ENCODE results near the gene SDSL. TPM values are rescaled to one million over a fixed set of nuclear protein-coding genes. Genes with fewer than 3 reads are reported as not detected.

SDSL gene
- total and polyA plus RNA-seq, 2 experiments from 2014 or later, result not detected

DNA sequence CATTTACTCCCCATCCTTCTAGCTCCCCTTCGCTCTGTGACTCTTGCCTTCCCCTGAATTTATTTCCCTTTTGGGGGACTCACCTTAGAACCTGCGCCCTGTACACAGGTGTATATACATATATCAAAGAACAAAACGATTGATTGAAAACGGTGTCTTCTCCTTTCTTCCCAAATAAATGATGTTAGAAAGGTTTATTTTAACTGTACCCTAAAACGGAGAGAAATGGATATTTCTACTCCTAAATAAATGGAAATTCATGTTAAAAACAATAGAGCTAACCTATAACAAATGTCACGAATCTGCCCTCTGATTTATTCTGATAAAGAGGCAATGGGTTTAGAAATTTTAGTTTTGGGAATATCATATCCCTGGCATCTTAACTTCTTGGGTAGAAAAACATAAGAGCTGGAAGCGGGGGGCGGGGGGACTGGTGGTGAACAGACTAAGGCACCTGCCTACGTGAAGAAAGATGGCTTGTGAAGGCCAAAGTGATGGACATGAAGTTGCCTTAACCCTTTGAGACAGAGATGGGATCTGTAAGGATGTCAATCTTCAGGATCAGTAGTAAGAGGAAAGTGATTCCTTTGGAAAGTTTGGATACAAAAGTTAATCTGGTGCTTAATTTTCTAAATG lies 58.3 kb downstream of the SDSL start (continued):
- TF ChIP-seq ZNF331 (CRISPR knock-in tag; IDR thresholded peaks at IDR 0.05; ENCODE audit: low read depth), result no peak
- TF ChIP-seq, protein P1, sequence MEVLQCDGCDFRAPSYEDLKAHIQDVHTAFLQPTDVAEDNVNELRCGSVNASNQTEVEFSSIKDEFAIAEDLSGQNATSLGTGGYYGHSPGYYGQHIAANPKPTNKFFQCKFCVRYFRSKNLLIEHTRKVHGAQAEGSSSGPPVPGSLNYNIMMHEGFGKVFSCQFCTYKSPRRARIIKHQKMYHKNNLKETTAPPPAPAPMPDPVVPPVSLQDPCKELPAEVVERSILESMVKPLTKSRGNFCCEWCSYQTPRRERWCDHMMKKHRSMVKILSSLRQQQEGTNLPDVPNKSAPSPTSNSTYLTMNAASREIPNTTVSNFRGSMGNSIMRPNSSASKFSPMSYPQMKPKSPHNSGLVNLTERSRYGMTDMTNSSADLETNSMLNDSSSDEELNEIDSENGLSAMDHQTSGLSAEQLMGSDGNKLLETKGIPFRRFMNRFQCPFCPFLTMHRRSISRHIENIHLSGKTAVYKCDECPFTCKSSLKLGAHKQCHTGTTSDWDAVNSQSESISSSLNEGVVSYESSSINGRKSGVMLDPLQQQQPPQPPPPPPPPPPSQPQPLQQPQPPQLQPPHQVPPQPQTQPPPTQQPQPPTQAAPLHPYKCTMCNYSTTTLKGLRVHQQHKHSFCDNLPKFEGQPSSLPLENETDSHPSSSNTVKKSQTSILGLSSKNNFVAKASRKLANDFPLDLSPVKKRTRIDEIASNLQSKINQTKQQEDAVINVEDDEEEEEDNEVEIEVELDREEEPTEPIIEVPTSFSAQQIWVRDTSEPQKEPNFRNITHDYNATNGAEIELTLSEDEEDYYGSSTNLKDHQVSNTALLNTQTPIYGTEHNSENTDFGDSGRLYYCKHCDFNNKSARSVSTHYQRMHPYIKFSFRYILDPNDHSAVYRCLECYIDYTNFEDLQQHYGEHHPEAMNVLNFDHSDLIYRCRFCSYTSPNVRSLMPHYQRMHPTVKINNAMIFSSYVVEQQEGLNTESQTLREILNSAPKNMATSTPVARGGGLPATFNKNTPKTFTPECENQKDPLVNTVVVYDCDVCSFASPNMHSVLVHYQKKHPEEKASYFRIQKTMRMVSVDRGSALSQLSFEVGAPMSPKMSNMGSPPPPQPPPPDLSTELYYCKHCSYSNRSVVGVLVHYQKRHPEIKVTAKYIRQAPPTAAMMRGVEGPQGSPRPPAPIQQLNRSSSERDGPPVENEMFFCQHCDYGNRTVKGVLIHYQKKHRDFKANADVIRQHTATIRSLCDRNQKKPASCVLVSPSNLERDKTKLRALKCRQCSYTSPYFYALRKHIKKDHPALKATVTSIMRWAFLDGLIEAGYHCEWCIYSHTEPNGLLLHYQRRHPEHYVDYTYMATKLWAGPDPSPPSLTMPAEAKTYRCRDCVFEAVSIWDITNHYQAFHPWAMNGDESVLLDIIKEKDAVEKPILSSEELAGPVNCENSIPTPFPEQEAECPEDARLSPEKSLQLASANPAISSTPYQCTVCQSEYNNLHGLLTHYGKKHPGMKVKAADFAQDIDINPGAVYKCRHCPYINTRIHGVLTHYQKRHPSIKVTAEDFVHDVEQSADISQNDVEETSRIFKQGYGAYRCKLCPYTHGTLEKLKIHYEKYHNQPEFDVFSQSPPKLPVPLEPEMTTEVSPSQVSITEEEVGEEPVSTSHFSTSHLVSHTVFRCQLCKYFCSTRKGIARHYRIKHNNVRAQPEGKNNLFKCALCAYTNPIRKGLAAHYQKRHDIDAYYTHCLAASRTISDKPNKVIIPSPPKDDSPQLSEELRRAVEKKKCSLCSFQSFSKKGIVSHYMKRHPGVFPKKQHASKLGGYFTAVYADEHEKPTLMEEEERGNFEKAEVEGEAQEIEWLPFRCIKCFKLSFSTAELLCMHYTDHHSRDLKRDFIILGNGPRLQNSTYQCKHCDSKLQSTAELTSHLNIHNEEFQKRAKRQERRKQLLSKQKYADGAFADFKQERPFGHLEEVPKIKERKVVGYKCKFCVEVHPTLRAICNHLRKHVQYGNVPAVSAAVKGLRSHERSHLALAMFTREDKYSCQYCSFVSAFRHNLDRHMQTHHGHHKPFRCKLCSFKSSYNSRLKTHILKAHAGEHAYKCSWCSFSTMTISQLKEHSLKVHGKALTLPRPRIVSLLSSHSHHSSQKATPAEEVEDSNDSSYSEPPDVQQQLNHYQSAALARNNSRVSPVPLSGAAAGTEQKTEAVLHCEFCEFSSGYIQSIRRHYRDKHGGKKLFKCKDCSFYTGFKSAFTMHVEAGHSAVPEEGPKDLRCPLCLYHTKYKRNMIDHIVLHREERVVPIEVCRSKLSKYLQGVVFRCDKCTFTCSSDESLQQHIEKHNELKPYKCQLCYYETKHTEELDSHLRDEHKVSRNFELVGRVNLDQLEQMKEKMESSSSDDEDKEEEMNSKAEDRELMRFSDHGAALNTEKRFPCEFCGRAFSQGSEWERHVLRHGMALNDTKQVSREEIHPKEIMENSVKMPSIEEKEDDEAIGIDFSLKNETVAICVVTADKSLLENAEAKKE (CRISPR knock-in tag; IDR thresholded peaks at IDR 0.05), result no peak
- TF ChIP-seq EZH2 (IDR thresholded peaks at IDR 0.05; ENCODE audit: low read depth, unreplicated experiment), result no peak

GRCh38 chr12:113482334-113482733 lies 60.2 kb downstream of the SDSL start:
- peaks cover 66% of the 10 kb centered on the region for H3K4me1 ChIP-seq (ENCODE audit: insufficient read depth)
- peaks cover 2% of the 10 kb centered on the region; the same call in 1 of the 3 replicates for H3K9me3 Mint-ChIP-seq
- peak overlapping the region; percentile 36 for H3K4me2 ChIP-seq
- peaks cover 32% of the 10 kb centered on the region; the same call in 1 of the 2 replicates for H3F3A ChIP-seq (replicated peaks; ENCODE audit: low read depth)
- no peak overlapping the region for H3K27ac ChIP-seq (ENCODE audit: low read depth)
- H3K4me1 Mint-ChIP-seq, result peaks cover 72% of the 10 kb centered on the region
- peaks cover 71% of the 10 kb centered on the region for H3K27me3 ChIP-seq (ENCODE audit: insufficient read depth)
- peaks cover 76% of the 10 kb centered on the region for H3K27me3 Mint-ChIP-seq (ENCODE audit: insufficient read depth, low read depth, poor library complexity)
- DNase-seq (ENCODE audit: low spot score), result peak; percentile 82
- H3K36me3 Mint-ChIP-seq (ENCODE audit: low read depth), result no peaks in the 10 kb centered on the region
- H4K20me1 ChIP-seq (replicated peaks; ENCODE audit: insufficient read depth), result no peaks in the 10 kb centered on the region; the same call in none of the 2 replicates
- no peak overlapping the region for H2AFZ ChIP-seq
- H3K4me3 Mint-ChIP-seq, result no peak overlapping the region
- H3K9me2 ChIP-seq (ENCODE audit: insufficient read depth), result no peaks in the 10 kb centered on the region
- no peak overlapping the region for H3K27ac Mint-ChIP-seq
- no peak overlapping the region for H3K4me3 ChIP-seq
- H3K36me3 ChIP-seq (ENCODE audit: insufficient read depth), result no peaks in the 10 kb centered on the region
- ATAC-seq, result peak; percentile 47
- H3K79me2 ChIP-seq (replicated peaks; ENCODE audit: insufficient read depth), result no peaks in the 10 kb centered on the region
- TF ChIP-seq, protein P2, sequence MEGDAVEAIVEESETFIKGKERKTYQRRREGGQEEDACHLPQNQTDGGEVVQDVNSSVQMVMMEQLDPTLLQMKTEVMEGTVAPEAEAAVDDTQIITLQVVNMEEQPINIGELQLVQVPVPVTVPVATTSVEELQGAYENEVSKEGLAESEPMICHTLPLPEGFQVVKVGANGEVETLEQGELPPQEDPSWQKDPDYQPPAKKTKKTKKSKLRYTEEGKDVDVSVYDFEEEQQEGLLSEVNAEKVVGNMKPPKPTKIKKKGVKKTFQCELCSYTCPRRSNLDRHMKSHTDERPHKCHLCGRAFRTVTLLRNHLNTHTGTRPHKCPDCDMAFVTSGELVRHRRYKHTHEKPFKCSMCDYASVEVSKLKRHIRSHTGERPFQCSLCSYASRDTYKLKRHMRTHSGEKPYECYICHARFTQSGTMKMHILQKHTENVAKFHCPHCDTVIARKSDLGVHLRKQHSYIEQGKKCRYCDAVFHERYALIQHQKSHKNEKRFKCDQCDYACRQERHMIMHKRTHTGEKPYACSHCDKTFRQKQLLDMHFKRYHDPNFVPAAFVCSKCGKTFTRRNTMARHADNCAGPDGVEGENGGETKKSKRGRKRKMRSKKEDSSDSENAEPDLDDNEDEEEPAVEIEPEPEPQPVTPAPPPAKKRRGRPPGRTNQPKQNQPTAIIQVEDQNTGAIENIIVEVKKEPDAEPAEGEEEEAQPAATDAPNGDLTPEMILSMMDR (conservative IDR thresholded peaks at IDR 0.05; ENCODE audit: low read depth in 2 of 2), result no peak
- TF ChIP-seq POLR2AphosphoS5 (IDR thresholded peaks at IDR 0.05; ENCODE audit: low read depth), result no peak
- TF ChIP-seq, protein P1 (CRISPR knock-in tag; IDR thresholded peaks at IDR 0.05), result no peak; the same call in 1 of the 2 replicates
- TF ChIP-seq EZH2phosphoT487 (IDR thresholded peaks at IDR 0.05; ENCODE audit: unreplicated experiment), result no peak
- no peak for TF ChIP-seq CREB1 (CRISPR knock-in tag; IDR thresholded peaks at IDR 0.05; ENCODE audit: low read depth)

All from GM23338 (cell line).